ENCODE data around the gene ENTHD1. TPM values are rescaled to one million over a fixed set of nuclear protein-coding genes. Genes with fewer than 3 reads are reported as not detected.
"Not testable (repeated sequence)": the region's sequence is repeated elsewhere in the genome, so short reads cannot be mapped to it uniquely, and the experiment has no call there.

ENTHD1 gene
- total RNA-seq, 1 donor from 2014 or later = not detected

DNA sequence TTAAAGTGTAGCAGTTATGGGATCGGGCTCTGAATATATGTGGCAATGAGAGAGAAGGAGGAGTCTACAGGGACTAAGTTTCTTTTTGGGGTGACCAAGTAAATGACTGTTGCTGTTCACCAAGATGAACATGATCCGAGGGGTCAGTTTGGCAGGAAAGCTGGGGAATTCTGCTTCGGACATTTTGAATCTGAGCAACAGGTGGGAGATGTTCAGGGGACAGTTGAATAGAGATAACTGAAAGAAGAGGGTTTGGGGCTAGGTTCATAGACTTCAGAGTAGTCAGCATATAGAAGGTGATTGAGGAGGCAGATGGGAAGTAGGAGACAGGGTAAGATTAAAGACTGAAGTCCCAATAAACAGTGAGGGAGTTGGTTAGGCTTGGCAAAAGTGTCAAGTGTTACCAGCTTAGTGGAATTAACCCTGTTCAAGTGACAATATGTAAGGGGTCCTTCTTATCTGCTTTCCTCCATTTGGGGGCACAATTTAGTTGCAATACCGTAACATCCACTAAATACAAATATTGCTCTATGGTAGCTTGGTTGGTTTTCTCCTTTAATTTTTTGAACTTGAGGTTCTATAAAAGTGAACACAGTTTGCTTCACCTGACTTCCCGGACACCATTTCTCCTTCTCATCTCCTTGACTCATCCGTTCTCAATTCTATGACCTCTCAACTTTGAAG, 2.9 kb upstream of the ENTHD1 start:
- TF ChIP-seq, protein P1, sequence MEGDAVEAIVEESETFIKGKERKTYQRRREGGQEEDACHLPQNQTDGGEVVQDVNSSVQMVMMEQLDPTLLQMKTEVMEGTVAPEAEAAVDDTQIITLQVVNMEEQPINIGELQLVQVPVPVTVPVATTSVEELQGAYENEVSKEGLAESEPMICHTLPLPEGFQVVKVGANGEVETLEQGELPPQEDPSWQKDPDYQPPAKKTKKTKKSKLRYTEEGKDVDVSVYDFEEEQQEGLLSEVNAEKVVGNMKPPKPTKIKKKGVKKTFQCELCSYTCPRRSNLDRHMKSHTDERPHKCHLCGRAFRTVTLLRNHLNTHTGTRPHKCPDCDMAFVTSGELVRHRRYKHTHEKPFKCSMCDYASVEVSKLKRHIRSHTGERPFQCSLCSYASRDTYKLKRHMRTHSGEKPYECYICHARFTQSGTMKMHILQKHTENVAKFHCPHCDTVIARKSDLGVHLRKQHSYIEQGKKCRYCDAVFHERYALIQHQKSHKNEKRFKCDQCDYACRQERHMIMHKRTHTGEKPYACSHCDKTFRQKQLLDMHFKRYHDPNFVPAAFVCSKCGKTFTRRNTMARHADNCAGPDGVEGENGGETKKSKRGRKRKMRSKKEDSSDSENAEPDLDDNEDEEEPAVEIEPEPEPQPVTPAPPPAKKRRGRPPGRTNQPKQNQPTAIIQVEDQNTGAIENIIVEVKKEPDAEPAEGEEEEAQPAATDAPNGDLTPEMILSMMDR (IDR thresholded peaks at IDR 0.05; ENCODE audit: unreplicated experiment) = no peak

DNA sequence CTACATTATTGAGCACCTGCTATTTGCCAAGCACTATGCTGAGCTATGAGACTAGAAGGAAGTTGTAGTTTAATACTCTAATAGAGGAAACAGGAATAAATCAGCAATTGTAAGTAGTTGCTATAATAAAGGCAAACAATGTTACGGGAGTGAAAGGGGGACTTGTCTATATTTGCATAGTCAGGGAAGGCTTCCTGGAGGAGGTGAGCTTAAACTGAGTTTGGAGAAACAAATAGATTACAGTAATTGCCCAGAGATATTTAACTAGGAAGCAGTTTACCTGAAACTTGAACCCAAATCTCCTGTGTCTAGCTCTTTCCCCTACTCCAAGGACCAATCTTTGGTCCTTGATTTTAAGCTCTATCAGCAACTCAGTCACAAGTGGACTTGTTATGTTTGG, 2.1 kb upstream of the ENTHD1 start:
- Mint-ChIP-seq H3K4me1 (ENCODE audit: unreplicated experiment) (peaks cover 3% of the 10 kb centered on the region), H3K27ac (ENCODE audit: unreplicated experiment) (no peak overlapping the region), H3K36me3 (ENCODE audit: low read depth, unreplicated experiment) (no peaks in the 10 kb centered on the region), H3K27me3 (ENCODE audit: unreplicated experiment) (no peaks in the 10 kb centered on the region), H3K9me3 (ENCODE audit: unreplicated experiment) (no peaks in the 10 kb centered on the region), H3K4me3 (ENCODE audit: unreplicated experiment) (no peak overlapping the region)
- TF ChIP-seq, protein P1 (IDR thresholded peaks at IDR 0.05; ENCODE audit: unreplicated experiment) = no peak
- DNase-seq (ENCODE audit: low spot score) = no peak

More for the DNA sequence above, 2.9 kb upstream of the ENTHD1 start:
- DNase-seq (ENCODE audit: low spot score) = no peak
- H3K9me3 Mint-ChIP-seq (ENCODE audit: unreplicated experiment) = no peaks in the 10 kb centered on the region
- no peak overlapping the region for H3K27ac Mint-ChIP-seq (ENCODE audit: unreplicated experiment)
- no peaks in the 10 kb centered on the region for H3K27me3 Mint-ChIP-seq (ENCODE audit: unreplicated experiment)
- H3K36me3 Mint-ChIP-seq (ENCODE audit: low read depth, unreplicated experiment) = no peaks in the 10 kb centered on the region
- no peak overlapping the region for H3K4me3 Mint-ChIP-seq (ENCODE audit: unreplicated experiment)
- peaks cover 3% of the 10 kb centered on the region for H3K4me1 Mint-ChIP-seq (ENCODE audit: unreplicated experiment)

DNA sequence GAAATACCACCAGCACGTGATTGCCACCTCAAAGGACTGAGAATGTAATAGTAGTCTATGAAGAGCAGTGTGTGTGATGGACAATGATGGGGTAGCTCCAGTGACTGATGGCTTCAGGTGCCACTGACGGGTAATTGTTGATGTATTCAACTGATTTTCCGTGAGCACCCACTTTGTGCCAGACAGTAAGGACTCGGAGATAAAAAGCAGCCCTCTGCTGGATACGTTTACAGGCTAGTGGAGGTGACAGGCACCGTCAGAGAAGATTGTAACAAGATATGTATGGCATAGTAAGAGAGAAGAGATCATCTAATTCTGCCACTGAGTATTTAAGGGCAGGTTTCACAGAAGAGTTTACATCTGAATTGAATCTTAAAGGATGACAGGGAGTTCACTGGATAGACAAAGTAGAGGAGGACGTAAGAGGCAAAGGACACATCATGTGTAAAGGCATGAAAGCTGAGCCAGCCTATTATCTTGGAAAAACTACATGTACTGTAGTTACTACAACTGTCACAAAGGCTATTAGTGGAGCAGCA, 1.1 kb upstream of the ENTHD1 start:
- no peak for DNase-seq (ENCODE audit: low spot score)
- no peak overlapping the region for H3K4me3 Mint-ChIP-seq (ENCODE audit: unreplicated experiment)
- no peaks in the 10 kb centered on the region for H3K9me3 Mint-ChIP-seq (ENCODE audit: unreplicated experiment)
- H3K27ac Mint-ChIP-seq (ENCODE audit: unreplicated experiment) = no peak overlapping the region
- H3K36me3 Mint-ChIP-seq (ENCODE audit: low read depth, unreplicated experiment) = no peaks in the 10 kb centered on the region
- TF ChIP-seq, protein P1 (IDR thresholded peaks at IDR 0.05; ENCODE audit: unreplicated experiment) = no peak
- H3K4me1 Mint-ChIP-seq (ENCODE audit: unreplicated experiment) = peaks cover 3% of the 10 kb centered on the region
- H3K27me3 Mint-ChIP-seq (ENCODE audit: unreplicated experiment) = no peaks in the 10 kb centered on the region

DNA sequence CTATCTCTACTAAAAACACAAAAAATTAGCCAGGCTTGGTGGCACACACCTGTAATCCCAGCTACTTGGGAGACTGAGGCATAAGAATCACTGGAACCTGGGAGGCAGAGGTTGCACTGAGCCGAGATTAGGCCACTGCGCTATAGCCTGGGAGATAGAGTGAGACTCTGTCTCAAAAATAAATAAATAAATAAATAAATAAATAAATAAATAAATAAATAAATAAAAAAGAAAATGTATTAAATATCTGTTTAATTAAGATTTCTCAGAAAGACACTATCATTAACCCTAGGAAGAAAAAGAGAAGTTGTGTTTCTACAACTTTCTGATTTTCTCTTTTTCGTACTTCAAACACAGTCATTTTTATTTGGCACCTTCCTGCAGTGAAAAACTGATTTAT, 3.6 kb downstream of the ENTHD1 start:
- H3K4me1 Mint-ChIP-seq (ENCODE audit: unreplicated experiment); H3K27ac Mint-ChIP-seq (ENCODE audit: unreplicated experiment); H3K9me3 Mint-ChIP-seq (ENCODE audit: unreplicated experiment); DNase-seq (ENCODE audit: low spot score); H3K4me3 Mint-ChIP-seq (ENCODE audit: unreplicated experiment); H3K36me3 Mint-ChIP-seq (ENCODE audit: low read depth, unreplicated experiment); H3K27me3 Mint-ChIP-seq (ENCODE audit: unreplicated experiment): not testable (repeated sequence)

DNA sequence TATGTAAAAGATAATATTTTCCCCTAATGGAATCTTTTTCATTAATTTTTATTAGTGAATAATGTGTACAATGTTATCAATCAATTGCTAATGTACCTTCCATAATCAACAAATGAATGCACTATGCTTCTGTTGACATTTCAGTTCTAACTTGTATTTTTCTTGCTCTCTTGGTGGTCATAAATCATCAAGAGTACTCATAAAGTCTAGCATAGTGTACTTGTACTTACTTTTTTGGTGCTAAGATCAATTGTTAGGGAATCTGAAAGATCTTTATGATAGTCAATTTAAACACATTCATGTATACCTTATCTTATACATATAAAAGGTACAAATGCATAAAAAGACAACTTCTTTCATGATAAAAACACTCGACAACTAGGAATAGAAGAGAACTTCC, 10.5 kb downstream of the ENTHD1 start:
- H3K4me3 Mint-ChIP-seq (ENCODE audit: unreplicated experiment) = no peak overlapping the region
- H3K4me1 Mint-ChIP-seq (ENCODE audit: unreplicated experiment) = peaks cover 3% of the 10 kb centered on the region
- peaks cover under 1% of the 10 kb centered on the region for H3K27me3 Mint-ChIP-seq (ENCODE audit: unreplicated experiment)
- H3K27ac Mint-ChIP-seq (ENCODE audit: unreplicated experiment) = no peak overlapping the region
- TF ChIP-seq, protein P1 (IDR thresholded peaks at IDR 0.05; ENCODE audit: unreplicated experiment) = no peak
- H3K36me3 Mint-ChIP-seq (ENCODE audit: low read depth, unreplicated experiment) = no peaks in the 10 kb centered on the region
- no peak for DNase-seq (ENCODE audit: low spot score)
- no peaks in the 10 kb centered on the region for H3K9me3 Mint-ChIP-seq (ENCODE audit: unreplicated experiment)

Measured in endothelial cell (in vitro differentiated cells).